Lower lobe of right lung (tissue), 2 donors: ENCODE data around the gene CCDC60. TPM values are rescaled to one million over a fixed set of nuclear protein-coding genes. Genes with fewer than 3 reads are reported as not detected.
A peak's percentile ranks its signal among the peaks of the same experiment; 100 is the strongest.

Experiments used
- ATAC-seq, 2 donors: fragments of 200-7000 bp; cut with Tn5 transposase; one replicate each; pipeline ENCODE4 v1.9.1; 2020 to 2022; ENCODE audit warnings: mild to moderate bottlenecking in 2 of 2, moderate library complexity in 2 of 2
- DNase-seq: peaks from one replicate; pipeline ENCODE4 v3.0.0-alpha.2; 2020
- H3K27ac ChIP-seq: fragments of 200-600 bp; one replicate; pipeline ENCODE4 v1.8.0; 2022
- H3K27me3 ChIP-seq: fragments of 200-600 bp; one replicate; pipeline ENCODE4 v1.8.0; 2022; ENCODE audit warnings: low read depth
- H3K36me3 ChIP-seq: fragments of 200-600 bp; one replicate; pipeline ENCODE4 v1.8.0; 2022; ENCODE audit warnings: mild to moderate bottlenecking
- H3K4me1 ChIP-seq: fragments of 200-600 bp; one replicate; pipeline ENCODE4 v1.8.0; 2022
- H3K4me3 ChIP-seq: fragments of 200-600 bp; one replicate; pipeline ENCODE4 v1.8.0; 2022; ENCODE audit warnings: mild to moderate bottlenecking
- H3K9me3 ChIP-seq: fragments of 200-600 bp; one replicate; pipeline ENCODE4 v1.8.0; 2022
- CTCF ChIP-seq: fragments of 200-600 bp; IDR thresholded peaks from one replicate; pipeline ENCODE4 v1.8.0; 2022; ENCODE audit warnings: antibody characterized with exemption, mild to moderate bottlenecking
- intact Hi-C: fragments of 100-400 bp; cut with DNase I; formaldehyde crosslinking; loops from one replicate; pipeline ENCODE4 v1.11.0; 2022
- total RNA-seq: library from RNA; stranded (reverse); fragmentation: NEBNext Ultra II Directional; extraction: Animal tissue kit (Norgen Biotek cat#: 25700); gene quantifications from one replicate; pipeline ENCODE4 v1.2.1, GENCODE V29; 2021
- donor health status: DM: no; HTN: yes; CAD: no; lungs with severe emphysema.

CCDC60 gene
- total RNA-seq, 1 donor from 2014 or later: 2.2 TPM

- Histone ChIP-seq H3K4me1 (no peaks in the 10 kb centered on the region), H3K27me3 (no peaks in the 10 kb centered on the region), H3K36me3 (no peaks in the 10 kb centered on the region), H3K4me3 (no peak overlapping the region), H3K9me3 (no peaks in the 10 kb centered on the region), H3K27ac (no peak overlapping the region)
- intact Hi-C loops: loop anchor here (10.0 kb wide), 1 partner anchor 305 kb away; no protein-coding TSS in a partner anchor
- DNase-seq: no peak
- ATAC-seq: no peak
- TF ChIP-seq CTCF: no peak
Observed at GRCh38 chr12:119419381-119419780, 84.9 kb downstream of the CCDC60 start.

- H3K27me3 ChIP-seq: no peaks in the 10 kb centered on the region
- no peak for TF ChIP-seq CTCF
- no peak overlapping the region for H3K4me3 ChIP-seq
- no peak for ATAC-seq
- DNase-seq: no peak
- intact Hi-C loops: no loop called here
- no peaks in the 10 kb centered on the region for H3K4me1 ChIP-seq
- H3K9me3 ChIP-seq: no peaks in the 10 kb centered on the region
- no peaks in the 10 kb centered on the region for H3K36me3 ChIP-seq
- H3K27ac ChIP-seq: no peak overlapping the region
Observed at GRCh38 chr12:119423285-119423684, 88.8 kb downstream of the CCDC60 start.

- H3K4me3 ChIP-seq: no peak overlapping the region
Observed at GRCh38 chr12:119425623-119426022, 91.1 kb downstream of the CCDC60 start.

GRCh38 chr12:119431151-119431550 is 96.6 kb downstream of the CCDC60 start:
- intact Hi-C loops: no loop called here
- ATAC-seq: no peak
- Histone ChIP-seq H3K27me3 (no peaks in the 10 kb centered on the region), H3K36me3 (no peaks in the 10 kb centered on the region), H3K4me3 (no peak overlapping the region), H3K27ac (no peak overlapping the region), H3K9me3 (no peaks in the 10 kb centered on the region), H3K4me1 (no peaks in the 10 kb centered on the region)
- DNase-seq: no peak
- TF ChIP-seq CTCF: no peak

More at GRCh38 chr12:119425623-119426022, 91.1 kb downstream of the CCDC60 start:
- H3K4me1 ChIP-seq: no peaks in the 10 kb centered on the region
- no peak for ATAC-seq
- no peaks in the 10 kb centered on the region for H3K36me3 ChIP-seq
- no peaks in the 10 kb centered on the region for H3K27me3 ChIP-seq
- intact Hi-C loops: no loop called here
- H3K9me3 ChIP-seq: no peaks in the 10 kb centered on the region
- no peak for DNase-seq
- no peak for TF ChIP-seq CTCF
- H3K27ac ChIP-seq: no peak overlapping the region

- Histone ChIP-seq H3K4me3 (no peak overlapping the region), H3K9me3 (no peaks in the 10 kb centered on the region), H3K36me3 (no peaks in the 10 kb centered on the region), H3K27ac (no peak overlapping the region), H3K4me1 (no peaks in the 10 kb centered on the region), H3K27me3 (peaks cover 9% of the 10 kb centered on the region)
- intact Hi-C loops: no loop called here
- ATAC-seq: peak in 1 of 2 donors; percentile 28
- TF ChIP-seq CTCF: no peak
- DNase-seq: no peak
Observed at GRCh38 chr12:119432949-119433348, 98.4 kb downstream of the CCDC60 start.

- no peak for ATAC-seq
- no peak for TF ChIP-seq CTCF
- no peaks in the 10 kb centered on the region for H3K9me3 ChIP-seq
- DNase-seq: no peak
- H3K27me3 ChIP-seq: peaks cover 9% of the 10 kb centered on the region
- H3K27ac ChIP-seq: no peak overlapping the region
- H3K4me3 ChIP-seq: no peak overlapping the region
- H3K4me1 ChIP-seq: no peaks in the 10 kb centered on the region
- no peaks in the 10 kb centered on the region for H3K36me3 ChIP-seq
- intact Hi-C loops: no loop called here
Observed at GRCh38 chr12:119440803-119441360, 106.4 kb downstream of the CCDC60 start.
